ENCODE data around the gene NUDT21. TPM values are rescaled to one million over a fixed set of nuclear protein-coding genes. Genes with fewer than 3 reads are reported as not detected.

Gene NUDT21
- total and polyA plus RNA-seq, 10 of the 15 experiments (the other 5 are each of a cell fraction or from before 2014, with no cell fraction given): 70.1 to 229 (median 127) TPM

DNA sequence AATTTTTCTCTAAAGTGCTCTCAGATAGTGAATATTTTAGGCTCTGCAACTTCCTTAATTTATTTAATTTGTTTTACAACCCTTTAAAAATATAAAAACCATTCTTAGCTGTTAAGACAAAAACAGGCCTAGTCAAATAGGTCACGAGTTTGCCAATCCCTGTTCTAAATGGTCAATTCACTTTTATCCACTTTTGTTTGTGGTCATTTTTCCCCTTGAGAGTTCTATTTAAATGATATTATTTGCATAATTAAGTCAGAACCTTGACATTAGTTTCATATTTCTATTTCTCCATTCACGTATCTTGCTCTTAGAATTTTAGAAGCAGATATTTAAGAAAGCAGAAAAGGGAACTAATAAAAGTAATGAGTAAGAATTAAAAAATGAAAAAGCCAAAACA, 29.8 kb downstream of the NUDT21 start:
- ChIA-PET RAD21 (ENCODE audit: unreplicated experiment) (no interaction called here), CTCF (interaction anchor here (1.1 to 1.7 kb wide), 3 partner anchors 10 to 28 kb away, joined by 3 to 5 read pairs (median 3); no protein-coding TSS in a partner anchor), SMC1A (ENCODE audit: uncharacterized antibody, unreplicated experiment) (interaction anchor here (0.7 to 1.8 kb wide), 5 partner anchors 10 to 65 kb away, joined by 3 to 8 read pairs (median 4); partner anchors contain the start of genes NUDT21 and OGFOD1), POLR2A (interaction anchor here (2.6 kb wide), 1 partner anchor 30 kb away, joined by 8 read pairs; the partner anchor contains the start of genes NUDT21 and OGFOD1)
- 0% methylated on average over 2 of the region's 2 CpGs for WGBS (ENCODE audit: insufficient coverage, insufficient replicate concordance, low lambda C conversion rate, missing lambda C conversion rate)
- ATAC-seq (0 out of 3 replicates have a peak, but pooled peaks have one; percentile 3), DNase-seq (ENCODE audit: low read depth, low spot score) (peak; percentile 44), FAIRE-seq (peak; percentile 61)
- Histone ChIP-seq H3K4me3 (peak overlapping the region; percentile 78), H2AFZ (ENCODE audit: control insufficient read depth, low read depth, low read length) (no peak overlapping the region), H3K9me3 (replicated peaks; ENCODE audit: control insufficient read depth, insufficient read depth, low read length) (no peaks in the 10 kb centered on the region), H3K27me3 (replicated peaks in 1 of 2; ENCODE audit: control insufficient read depth in 2 of 2, insufficient read depth in 2 of 2, low read length in 1 of 2) (no peaks in the 10 kb centered on the region), H3K27ac (ENCODE audit: control insufficient read depth, insufficient read depth) (peak overlapping the region; percentile 60), H3K4me2 (ENCODE audit: control insufficient read depth, insufficient read depth) (peak overlapping the region; percentile 95), H3K4me1 (ENCODE audit: control insufficient read depth, insufficient read depth, low read length) (peaks cover 12% of the 10 kb centered on the region), H3K79me2 (ENCODE audit: control insufficient read depth, insufficient read depth, low read length) (peaks cover 78% of the 10 kb centered on the region), H3K9ac (ENCODE audit: control insufficient read depth, insufficient read depth, low read length) (peak overlapping the region; percentile 89), H3K36me3 (ENCODE audit: control insufficient read depth in 2 of 2, insufficient read depth in 2 of 2, low read length in 1 of 2) (no peaks in the 10 kb centered on the region), H4K20me1 (ENCODE audit: control insufficient read depth, insufficient read depth) (no peaks in the 10 kb centered on the region)
- TF ChIP-seq, protein P1, sequence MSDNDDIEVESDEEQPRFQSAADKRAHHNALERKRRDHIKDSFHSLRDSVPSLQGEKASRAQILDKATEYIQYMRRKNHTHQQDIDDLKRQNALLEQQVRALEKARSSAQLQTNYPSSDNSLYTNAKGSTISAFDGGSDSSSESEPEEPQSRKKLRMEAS (IDR thresholded peaks at IDR 0.05; ENCODE audit: low read depth, low read length): no peak
- TF ChIP-seq RUNX3 (IDR thresholded peaks at IDR 0.05; ENCODE audit: low read length): peak; percentile 44; the same call in 1 of the 2 replicates
- TF ChIP-seq NR2C2 (IDR thresholded peaks at IDR 0.05; ENCODE audit: borderline replicate concordance, control insufficient read depth, insufficient read length, low read depth): no peak
- TF ChIP-seq CHD2 (IDR thresholded peaks at IDR 0.05; ENCODE audit: borderline replicate concordance, low read depth, low read length): no peak
- TF ChIP-seq NFIC (IDR thresholded peaks at IDR 0.05; ENCODE audit: low read depth, low read length): 0 out of 2 replicates have a peak, but pooled peaks have one; percentile 11
- TF ChIP-seq, protein P2, sequence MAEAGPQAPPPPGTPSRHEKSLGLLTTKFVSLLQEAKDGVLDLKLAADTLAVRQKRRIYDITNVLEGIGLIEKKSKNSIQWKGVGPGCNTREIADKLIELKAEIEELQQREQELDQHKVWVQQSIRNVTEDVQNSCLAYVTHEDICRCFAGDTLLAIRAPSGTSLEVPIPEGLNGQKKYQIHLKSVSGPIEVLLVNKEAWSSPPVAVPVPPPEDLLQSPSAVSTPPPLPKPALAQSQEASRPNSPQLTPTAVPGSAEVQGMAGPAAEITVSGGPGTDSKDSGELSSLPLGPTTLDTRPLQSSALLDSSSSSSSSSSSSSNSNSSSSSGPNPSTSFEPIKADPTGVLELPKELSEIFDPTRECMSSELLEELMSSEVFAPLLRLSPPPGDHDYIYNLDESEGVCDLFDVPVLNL (IDR thresholded peaks at IDR 0.05; ENCODE audit: low read depth, low read length): no peak
- TF ChIP-seq POU2F2 (IDR thresholded peaks at IDR 0.05; ENCODE audit: borderline replicate concordance, low read depth, low read length): 0 out of 3 replicates have a peak, but pooled peaks have one; percentile 32
- peak; percentile 82 for TF ChIP-seq MEF2B (IDR thresholded peaks at IDR 0.05; ENCODE audit: partially characterized antibody, poor library complexity, severe bottlenecking)
- peak; percentile 55; the same call in 1 of the 2 replicates for TF ChIP-seq RAD51 (IDR thresholded peaks at IDR 0.05)
- no peak for TF ChIP-seq CBX5 (IDR thresholded peaks at IDR 0.05; ENCODE audit: low read depth)
- TF ChIP-seq SRF (IDR thresholded peaks at IDR 0.05; ENCODE audit: low read depth in 2 of 2, low read length in 2 of 2): no peak
- no peak for TF ChIP-seq IKZF1 (conservative IDR thresholded peaks at IDR 0.05)
- TF ChIP-seq STAT3 (IDR thresholded peaks at IDR 0.05; ENCODE audit: low read depth, low read length): no peak
- TF ChIP-seq SP1 (IDR thresholded peaks at IDR 0.05; ENCODE audit: low read depth, low read length): no peak
- in situ Hi-C loops (cut with MboI) (no loop called here), intact Hi-C loops (cut with micrococcal nuclease; ENCODE audit: unreplicated experiment) (no loop called here)
- BruUV-seq (replicated peaks): no TSS peak

Data from GM12878 (cell line).